Measurements from ENCODE around the gene YIPF3.

GRCh38 chr6:43492673-43493072, 24.1 kb downstream of the YIPF3 start:
- TF ChIP-seq EZH2 (IDR thresholded peaks at IDR 0.05) (no peak), EZH2phosphoT487 (IDR thresholded peaks at IDR 0.05) (no peak)
- TF ChIP-seq, protein P1, sequence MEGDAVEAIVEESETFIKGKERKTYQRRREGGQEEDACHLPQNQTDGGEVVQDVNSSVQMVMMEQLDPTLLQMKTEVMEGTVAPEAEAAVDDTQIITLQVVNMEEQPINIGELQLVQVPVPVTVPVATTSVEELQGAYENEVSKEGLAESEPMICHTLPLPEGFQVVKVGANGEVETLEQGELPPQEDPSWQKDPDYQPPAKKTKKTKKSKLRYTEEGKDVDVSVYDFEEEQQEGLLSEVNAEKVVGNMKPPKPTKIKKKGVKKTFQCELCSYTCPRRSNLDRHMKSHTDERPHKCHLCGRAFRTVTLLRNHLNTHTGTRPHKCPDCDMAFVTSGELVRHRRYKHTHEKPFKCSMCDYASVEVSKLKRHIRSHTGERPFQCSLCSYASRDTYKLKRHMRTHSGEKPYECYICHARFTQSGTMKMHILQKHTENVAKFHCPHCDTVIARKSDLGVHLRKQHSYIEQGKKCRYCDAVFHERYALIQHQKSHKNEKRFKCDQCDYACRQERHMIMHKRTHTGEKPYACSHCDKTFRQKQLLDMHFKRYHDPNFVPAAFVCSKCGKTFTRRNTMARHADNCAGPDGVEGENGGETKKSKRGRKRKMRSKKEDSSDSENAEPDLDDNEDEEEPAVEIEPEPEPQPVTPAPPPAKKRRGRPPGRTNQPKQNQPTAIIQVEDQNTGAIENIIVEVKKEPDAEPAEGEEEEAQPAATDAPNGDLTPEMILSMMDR (IDR thresholded peaks at IDR 0.05), result no peak

Measured in neural progenitor cell (in vitro differentiated cells).